IPS-15b (cell line): Measurements from ENCODE around the gene ST8SIA2.

Source experiments
- H3K27me3 ChIP-seq: one replicate; pipeline ENCODE4 v1.6.1; 2013; ENCODE audit warnings: low read length; ENCODE audit not compliant: control insufficient read depth, insufficient read depth
- H3K36me3 ChIP-seq: one replicate; pipeline ENCODE4 v1.6.1; 2013; ENCODE audit warnings: low read length; ENCODE audit not compliant: control insufficient read depth, insufficient read depth
- H3K4me1 ChIP-seq: one replicate; pipeline ENCODE4 v1.6.1; 2013; ENCODE audit warnings: mild to moderate bottlenecking, low read length; ENCODE audit not compliant: control insufficient read depth, insufficient read depth
- H3K4me3 ChIP-seq: one replicate; pipeline ENCODE4 v1.5.1; 2013; ENCODE audit warnings: low read depth, low read length
- H3K9ac ChIP-seq: one replicate; pipeline ENCODE4 v1.6.1; 2013; ENCODE audit warnings: low read depth, mild to moderate bottlenecking, low read length
- H3K9me3 ChIP-seq: one replicate; pipeline ENCODE4 v1.6.1; 2013; ENCODE audit warnings: mild to moderate bottlenecking, low read length; ENCODE audit not compliant: control insufficient read depth, insufficient read depth

ST8SIA2 gene

GRCh38 chr15:92502930-92503857, 109.5 kb downstream of the ST8SIA2 start:
- H3K9ac ChIP-seq = no peak overlapping the region
- no peaks in the 10 kb centered on the region for H3K4me1 ChIP-seq
- H3K27me3 ChIP-seq = peaks cover 5% of the 10 kb centered on the region
- no peak overlapping the region for H3K4me3 ChIP-seq
- H3K36me3 ChIP-seq = no peaks in the 10 kb centered on the region
- H3K9me3 ChIP-seq = no peaks in the 10 kb centered on the region

- Histone ChIP-seq H3K4me3 (no peak overlapping the region), H3K9me3 (no peaks in the 10 kb centered on the region), H3K4me1 (no peaks in the 10 kb centered on the region), H3K36me3 (no peaks in the 10 kb centered on the region), H3K27me3 (peaks cover 5% of the 10 kb centered on the region), H3K9ac (no peak overlapping the region)
Observed at GRCh38 chr15:92503889-92504288, 110.2 kb downstream of the ST8SIA2 start.

DNA sequence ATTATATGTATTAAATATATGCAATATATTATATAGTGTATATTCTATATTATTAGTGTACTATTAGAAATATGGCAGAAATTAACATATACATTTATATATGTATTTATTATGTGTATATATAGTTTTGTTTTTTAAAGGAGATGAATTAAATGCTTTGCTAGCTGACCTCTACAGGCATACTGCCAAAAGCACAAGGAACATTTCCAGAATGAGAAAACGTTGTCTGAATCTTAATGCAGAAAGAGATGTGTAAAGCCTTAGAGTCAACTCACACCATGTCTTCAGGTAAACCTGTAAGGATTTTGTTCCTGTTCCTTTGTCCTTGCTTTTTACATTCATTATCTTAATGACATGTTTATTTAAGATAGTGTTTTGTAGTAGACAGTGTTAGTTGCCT, 111.9 kb downstream of the ST8SIA2 start:
- Histone ChIP-seq H3K27me3 (peaks cover 5% of the 10 kb centered on the region), H3K9ac (no peak overlapping the region), H3K4me1 (peaks cover 7% of the 10 kb centered on the region), H3K36me3 (no peaks in the 10 kb centered on the region), H3K4me3 (no peak overlapping the region), H3K9me3 (no peaks in the 10 kb centered on the region)

GRCh38 chr15:92506506-92506905, 112.8 kb downstream of the ST8SIA2 start:
- Histone ChIP-seq H3K9me3 (peaks cover 6% of the 10 kb centered on the region), H3K4me1 (peaks cover 10% of the 10 kb centered on the region), H3K27me3 (peaks cover 5% of the 10 kb centered on the region), H3K36me3 (no peaks in the 10 kb centered on the region), H3K4me3 (no peak overlapping the region), H3K9ac (no peak overlapping the region)

GRCh38 chr15:92510163-92510882, 116.6 kb downstream of the ST8SIA2 start:
- H3K9me3 ChIP-seq = peaks cover 6% of the 10 kb centered on the region
- H3K4me1 ChIP-seq = peaks cover 10% of the 10 kb centered on the region
- H3K36me3 ChIP-seq = no peaks in the 10 kb centered on the region
- no peak overlapping the region for H3K4me3 ChIP-seq
- no peaks in the 10 kb centered on the region for H3K27me3 ChIP-seq
- no peak overlapping the region for H3K9ac ChIP-seq
